Stomach smooth muscle (tissue), 2 donors: Measurements from ENCODE around the gene CYSRT1.

Source experiments
- H3K27ac ChIP-seq: one replicate; pipeline ENCODE4 v1.7.0; 2013; ENCODE audit warnings: mild to moderate bottlenecking, low read length, inconsistent platforms
- H3K27me3 ChIP-seq, 2 donors: one replicate each; pipeline ENCODE4 v1.7.0; 2013; ENCODE audit warnings: low read length in 2 of 2; ENCODE audit not compliant: insufficient read depth in 2 of 2, control insufficient read depth in 1 of 2
- H3K36me3 ChIP-seq, 2 donors: one replicate each; pipeline ENCODE4 v1.7.0; 2013; ENCODE audit warnings: low read length in 2 of 2; ENCODE audit not compliant: control insufficient read depth in 2 of 2, insufficient read depth in 2 of 2
- H3K4me1 ChIP-seq: one replicate; pipeline ENCODE4 v1.7.0; 2013; ENCODE audit warnings: low read length; ENCODE audit not compliant: control insufficient read depth, insufficient read depth
- H3K4me3 ChIP-seq, 2 donors: one replicate each; pipeline ENCODE4 v1.7.0; 2013; ENCODE audit warnings: low read length in 2 of 2
- H3K9ac ChIP-seq, 2 donors: one replicate each; pipeline ENCODE4 v1.7.0; 2013; ENCODE audit warnings: low read length in 2 of 2, mild to moderate bottlenecking in 1 of 2
- H3K9me3 ChIP-seq, 2 donors: one replicate each; pipeline ENCODE4 v1.7.0; 2013; ENCODE audit warnings: low read length in 2 of 2; ENCODE audit not compliant: control insufficient read depth in 2 of 2
- donor health status: healthy.
- donor health status: Pancreatic carcinoma.

Gene CYSRT1

DNA sequence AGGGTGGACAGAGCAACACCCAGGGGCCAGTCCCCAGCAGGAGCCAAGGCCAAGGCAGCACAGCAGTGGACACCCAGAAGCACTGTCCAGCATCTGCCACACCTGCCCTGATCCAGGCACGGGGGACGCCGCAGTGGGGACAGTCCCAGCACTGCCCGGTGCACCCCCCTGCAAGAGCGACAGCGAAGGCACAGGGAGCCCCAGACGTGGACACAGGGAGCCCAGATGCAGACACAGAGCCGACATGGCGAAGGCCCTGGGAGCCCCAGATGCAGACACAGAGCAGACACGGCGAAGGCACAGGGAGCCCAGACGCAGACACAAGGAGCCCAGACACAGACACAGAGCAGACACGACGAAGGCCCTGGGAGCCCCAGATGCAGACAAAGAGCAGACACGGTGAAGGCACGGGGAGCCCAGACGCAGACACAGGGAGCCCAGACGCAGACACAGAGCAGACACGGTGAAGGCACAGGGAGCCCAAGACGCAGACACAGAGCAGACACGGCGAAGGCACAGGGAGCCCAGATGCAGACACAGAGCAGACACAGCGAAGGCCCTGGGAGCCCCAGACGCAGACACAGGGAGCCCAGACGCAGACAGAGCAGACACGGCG lies 40.9 kb upstream of the CYSRT1 start:
- Histone ChIP-seq H3K9me3 (no peaks in the 10 kb centered on the region), H3K27ac (no peak overlapping the region), H3K27me3 (no peaks in the 10 kb centered on the region), H3K4me1 (peaks cover 29% of the 10 kb centered on the region), H3K36me3 (peaks cover 20 to 60% of the 10 kb centered on the region in 2 donors), H3K4me3 (no peak overlapping the region), H3K9ac (no peak overlapping the region)

DNA sequence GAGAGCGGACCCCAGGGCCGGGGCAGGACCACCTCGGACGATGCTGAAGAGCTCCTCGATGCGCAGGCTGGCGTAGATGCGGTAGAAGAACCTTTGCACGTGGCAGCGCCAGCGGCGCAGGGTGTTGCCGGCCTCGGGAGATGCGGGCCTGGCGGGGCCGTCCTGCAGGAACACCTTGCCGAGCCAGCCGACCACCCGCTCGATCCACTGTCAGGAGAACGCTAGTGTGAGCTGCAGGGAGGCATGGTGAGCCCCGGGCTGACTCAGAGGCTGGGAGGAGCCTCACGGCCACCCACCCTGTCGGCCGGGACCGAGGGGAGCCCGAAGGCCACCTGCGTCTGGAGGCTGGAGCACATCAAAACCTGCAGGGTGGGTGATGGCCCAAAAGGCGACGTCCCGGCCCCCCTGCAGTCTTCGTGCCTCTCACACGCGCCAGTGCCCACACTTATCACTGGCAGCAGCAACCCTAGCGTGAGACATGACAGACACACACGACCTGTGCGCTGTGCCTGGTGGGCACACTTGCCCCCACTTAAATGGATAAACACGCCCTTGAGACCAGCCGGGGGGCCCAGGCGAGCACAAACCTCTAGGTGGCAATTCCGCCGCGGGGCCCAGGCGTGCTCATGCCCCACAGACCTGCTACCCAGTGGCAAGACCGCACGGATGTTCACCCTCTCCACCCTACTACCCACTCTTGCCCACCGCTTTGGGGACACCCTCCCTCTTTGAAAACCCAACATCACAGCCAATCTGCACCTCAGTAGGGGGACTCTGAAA lies 39.9 kb upstream of the CYSRT1 start:
- Histone ChIP-seq H3K36me3 (peaks cover 23 to 51% of the 10 kb centered on the region in 2 donors), H3K4me1 (peaks cover 39% of the 10 kb centered on the region)

DNA sequence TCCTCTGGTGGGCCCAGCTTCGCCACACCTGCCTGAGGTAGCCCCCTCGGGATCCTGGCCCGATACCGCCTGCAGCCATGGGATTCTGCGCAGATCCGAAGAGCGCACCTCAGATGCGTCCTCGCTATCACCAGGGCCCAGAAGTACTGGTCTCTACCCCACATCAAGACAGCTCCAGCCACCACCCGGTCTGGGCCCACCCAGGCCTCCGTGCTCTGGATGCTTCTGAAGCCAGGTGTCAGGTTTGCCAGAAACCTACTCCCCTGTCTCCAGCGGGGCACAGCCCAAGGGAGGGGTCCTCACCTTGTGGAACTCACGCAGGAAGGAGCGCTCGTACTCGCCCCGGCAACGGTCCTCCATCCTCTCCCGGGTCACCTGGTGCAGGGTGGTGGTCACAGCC lies 39.1 kb upstream of the CYSRT1 start:
- peaks cover 25 to 45% of the 10 kb centered on the region in 2 donors for H3K36me3 ChIP-seq
- H3K27me3 ChIP-seq = no peaks in the 10 kb centered on the region
- no peak overlapping the region for H3K9ac ChIP-seq
- no peak overlapping the region for H3K27ac ChIP-seq
- peaks cover 46% of the 10 kb centered on the region for H3K4me1 ChIP-seq
- H3K4me3 ChIP-seq = no peak overlapping the region
- H3K9me3 ChIP-seq = no peaks in the 10 kb centered on the region

More for the DNA sequence above, 39.9 kb upstream of the CYSRT1 start:
- Histone ChIP-seq H3K9ac (no peak overlapping the region), H3K4me3 (no peak overlapping the region), H3K9me3 (no peaks in the 10 kb centered on the region), H3K27me3 (no peaks in the 10 kb centered on the region), H3K27ac (no peak overlapping the region)

DNA sequence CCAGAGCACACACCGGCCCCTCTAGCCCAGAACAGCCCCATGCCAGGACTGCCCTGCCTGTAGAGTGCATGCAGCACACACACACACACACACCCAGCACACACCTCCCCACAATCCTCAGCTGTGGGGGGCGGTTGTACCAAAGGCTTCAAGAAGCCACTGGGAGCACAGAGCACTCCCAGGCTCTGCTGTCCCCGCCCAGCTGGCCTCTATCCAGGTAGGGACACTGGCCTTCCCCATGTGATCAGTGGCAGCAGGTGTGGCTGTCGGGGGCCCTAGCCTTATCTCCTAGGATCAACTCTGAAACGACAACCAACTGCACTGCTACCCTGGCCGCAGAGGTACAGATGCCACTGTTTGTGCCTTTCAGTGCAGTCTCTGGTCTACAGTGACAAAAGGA lies 38.6 kb upstream of the CYSRT1 start:
- Histone ChIP-seq H3K36me3 (peaks cover 25 to 43% of the 10 kb centered on the region in 2 donors), H3K27ac (no peak overlapping the region), H3K27me3 (no peaks in the 10 kb centered on the region), H3K4me1 (peaks cover 50% of the 10 kb centered on the region), H3K9me3 (no peaks in the 10 kb centered on the region), H3K9ac (no peak overlapping the region), H3K4me3 (peak overlapping the region; percentile 96 to 98)

DNA sequence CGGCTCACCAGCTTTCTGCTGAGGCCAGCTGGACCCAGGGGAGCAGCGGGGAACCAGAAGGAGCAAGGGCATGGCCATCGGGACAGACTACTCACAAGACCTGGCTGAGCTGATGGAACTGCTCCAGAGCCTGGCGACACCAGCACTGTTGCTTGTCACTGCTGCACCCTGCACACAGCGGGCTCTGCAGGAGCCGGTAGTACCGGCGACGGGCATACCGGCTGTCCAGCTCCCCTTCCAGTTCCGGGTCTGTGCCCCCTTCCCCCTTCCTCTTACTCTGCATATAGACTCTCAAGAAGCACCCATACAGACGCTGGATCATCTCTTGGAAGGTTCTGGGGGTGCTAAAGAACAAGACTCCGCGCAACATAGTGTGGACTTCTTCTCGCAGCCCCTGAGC lies 37.6 kb upstream of the CYSRT1 start:
- Histone ChIP-seq H3K9me3 (no peaks in the 10 kb centered on the region), H3K9ac (peak overlapping the region; percentile 81 to 89), H3K36me3 (peaks cover 25 to 40% of the 10 kb centered on the region in 2 donors), H3K27ac (no peak overlapping the region), H3K4me1 (peaks cover 55% of the 10 kb centered on the region), H3K4me3 (peak overlapping the region; percentile 96 to 98), H3K27me3 (no peaks in the 10 kb centered on the region)

DNA sequence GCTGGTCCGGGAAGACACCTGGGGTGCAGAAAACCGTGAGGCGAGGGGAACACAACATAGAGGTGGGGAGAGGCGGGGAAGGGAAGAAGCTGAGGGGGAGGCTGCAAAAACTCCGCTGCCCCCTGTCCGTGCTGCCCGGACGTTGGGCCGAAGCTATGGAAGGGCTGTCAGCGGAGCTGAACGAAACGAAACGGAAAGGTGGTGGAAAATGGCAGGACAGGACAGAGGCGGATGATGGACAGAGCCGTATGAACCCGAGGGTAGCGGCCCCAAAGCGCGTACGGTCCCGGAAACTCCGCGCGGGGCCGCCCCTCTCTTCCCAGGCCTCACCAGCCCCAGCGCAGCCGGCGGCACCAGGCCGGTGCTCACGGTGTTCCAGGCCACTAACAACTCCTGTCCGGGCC lies 36.9 kb upstream of the CYSRT1 start:
- Histone ChIP-seq H3K4me1 (peaks cover 55% of the 10 kb centered on the region), H3K9ac (peak overlapping the region; percentile 81 to 89), H3K27ac (peak overlapping the region; percentile 84), H3K27me3 (no peaks in the 10 kb centered on the region), H3K4me3 (peak overlapping the region; percentile 96 to 98), H3K9me3 (no peaks in the 10 kb centered on the region), H3K36me3 (peaks cover 23 to 33% of the 10 kb centered on the region in 2 donors)

DNA sequence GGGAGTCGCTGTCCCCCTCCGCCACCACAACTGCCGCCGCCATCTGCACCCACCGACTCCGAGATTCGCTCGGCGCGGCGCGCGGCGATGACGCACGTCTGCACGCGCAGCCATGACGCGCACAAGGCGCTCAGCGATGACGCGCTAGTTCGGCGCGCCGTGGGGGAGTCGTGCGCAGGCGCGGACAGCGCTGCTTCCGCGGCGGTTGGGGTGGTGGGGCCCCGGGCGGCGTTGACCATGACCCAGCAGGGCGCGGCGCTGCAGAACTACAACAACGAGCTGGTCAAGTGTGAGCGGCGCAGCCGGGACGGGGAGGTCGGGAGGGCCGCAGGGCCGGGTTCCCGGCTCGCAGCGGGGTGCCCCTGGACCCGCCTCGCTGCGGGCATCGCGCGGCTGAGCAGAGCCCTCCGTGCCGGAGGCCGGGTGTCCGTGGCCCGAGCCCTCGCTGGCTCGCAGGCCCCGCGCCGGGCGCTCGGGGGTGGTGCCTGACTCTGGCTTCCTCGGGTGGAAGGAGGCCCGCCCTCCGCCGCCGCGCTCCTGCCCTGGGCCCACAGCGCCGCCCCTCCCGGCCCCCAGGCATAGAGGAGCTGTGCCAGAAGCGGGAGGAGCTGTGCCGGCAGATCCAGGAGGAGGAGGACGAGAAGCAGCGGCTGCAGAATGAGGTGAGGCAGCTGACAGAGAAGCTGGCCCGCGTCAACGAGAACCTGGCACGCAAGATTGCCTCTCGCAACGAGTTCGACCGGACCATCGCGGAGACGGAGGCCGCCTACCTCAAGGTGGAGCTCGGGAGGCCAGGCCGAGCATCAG lies 36.3 kb upstream of the CYSRT1 start, which contains the start of the genes ANAPC2 and SSNA1:
Gene ANAPC2 (minus strand): TSS at position 71 of the 807 bp plus-strand sequence. CDS start 28 bp downstream, at position 43.
Gene SSNA1 (plus strand): TSS at position 187 of the 807 bp plus-strand sequence. CDS start 51 bp downstream, at position 238.
- peak within 1 kb of the TSS; percentile 96 to 98 for H3K4me3 ChIP-seq
- peak within 1 kb of the TSS; percentile 81 to 89 for H3K9ac ChIP-seq
- peaks cover 55% of the 10 kb centered on the region for H3K4me1 ChIP-seq
- peaks cover 17 to 28% of the 10 kb centered on the region in 2 donors for H3K36me3 ChIP-seq
- no peaks in the 10 kb centered on the region for H3K9me3 ChIP-seq
- H3K27ac ChIP-seq = peak within 1 kb of the TSS; percentile 84
- H3K27me3 ChIP-seq = no peaks in the 10 kb centered on the region

DNA sequence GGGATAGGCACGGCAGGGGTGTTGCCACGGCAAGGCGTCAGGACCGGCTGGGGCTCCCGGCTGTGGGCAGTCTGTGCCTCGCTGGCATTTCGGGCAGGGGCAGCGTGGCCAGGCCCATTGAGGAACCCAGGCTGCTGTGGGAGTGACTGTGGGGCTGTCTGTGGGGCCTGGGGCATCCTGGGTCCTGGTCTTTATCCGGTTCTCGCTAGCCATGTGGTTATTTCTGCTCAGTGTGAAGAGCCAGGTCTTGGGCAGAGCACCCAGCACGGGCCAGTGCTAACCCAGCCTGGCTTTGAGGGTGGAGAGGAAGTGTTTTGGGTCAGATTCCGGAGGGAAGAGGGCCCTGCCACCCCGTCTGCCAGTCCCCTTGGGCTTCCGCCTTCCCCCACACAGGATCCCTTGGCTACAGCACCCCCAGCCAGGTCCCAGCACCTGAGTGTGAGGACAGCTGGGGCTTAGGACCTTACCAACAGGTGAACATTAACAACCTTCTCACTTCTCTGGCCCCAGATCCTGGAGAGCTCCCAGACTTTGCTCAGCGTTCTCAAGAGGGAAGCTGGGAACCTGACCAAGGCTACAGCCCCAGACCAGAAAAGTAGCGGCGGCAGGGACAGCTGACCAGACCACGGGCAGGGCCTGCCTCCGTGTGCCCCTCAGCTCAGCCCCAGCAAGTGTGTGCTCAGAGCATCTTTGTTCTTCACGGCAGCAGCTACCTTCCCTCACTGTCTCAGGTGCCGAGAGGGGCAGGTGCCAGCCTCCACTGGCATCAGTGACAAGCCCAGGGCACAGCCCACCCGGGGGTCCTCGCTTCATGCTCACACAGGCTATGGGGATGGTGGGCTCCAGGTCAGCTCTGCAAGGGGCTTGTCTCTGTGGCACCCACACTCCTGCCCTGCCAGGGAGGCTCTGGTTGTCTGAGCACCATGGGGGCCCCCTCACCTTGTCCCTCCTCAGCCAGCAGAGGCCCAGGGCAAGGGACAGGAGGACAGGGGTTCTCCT lies 35.4 kb upstream of the CYSRT1 start:
- no peaks in the 10 kb centered on the region for H3K27me3 ChIP-seq
- H3K36me3 ChIP-seq = peaks cover 13 to 18% of the 10 kb centered on the region in 2 donors
- peak overlapping the region; percentile 81 to 89 for H3K9ac ChIP-seq
- peak overlapping the region; percentile 96 to 98 for H3K4me3 ChIP-seq
- peaks cover 55% of the 10 kb centered on the region for H3K4me1 ChIP-seq
- peak overlapping the region; percentile 84 for H3K27ac ChIP-seq
- H3K9me3 ChIP-seq = no peaks in the 10 kb centered on the region

DNA sequence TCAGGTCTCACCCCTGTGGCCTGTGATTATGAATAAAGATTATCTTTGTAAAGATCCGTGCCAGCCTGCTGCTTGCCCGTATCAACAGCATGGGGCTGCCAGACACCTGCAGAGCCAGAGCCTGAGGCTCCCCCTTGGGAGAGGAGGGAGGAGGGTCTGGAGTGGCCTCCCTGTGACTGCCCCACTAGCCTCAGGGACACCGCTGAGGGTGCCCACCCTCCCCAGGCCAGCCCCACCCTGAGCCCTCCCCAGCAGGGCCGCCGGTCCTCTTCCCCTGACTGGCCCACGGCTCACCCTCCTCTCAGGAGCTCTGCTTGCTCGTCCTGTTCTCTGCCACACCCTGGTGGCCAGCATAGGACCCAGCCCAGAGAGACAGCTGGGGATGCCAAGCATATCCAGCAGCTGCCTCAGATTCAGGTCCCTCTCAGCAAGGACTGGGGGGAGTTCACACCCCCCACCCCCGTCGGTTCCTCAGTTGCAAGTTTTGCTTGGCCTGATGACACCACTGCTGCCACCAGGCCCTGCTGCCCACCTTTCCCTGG lies 34.6 kb upstream of the CYSRT1 start:
- Histone ChIP-seq H3K4me3 (no peak overlapping the region), H3K9me3 (no peaks in the 10 kb centered on the region), H3K4me1 (peaks cover 53% of the 10 kb centered on the region), H3K9ac (peak overlapping the region in 1 of 2 donors; percentile 36), H3K27ac (no peak overlapping the region), H3K27me3 (no peaks in the 10 kb centered on the region), H3K36me3 (peaks cover 13 to 15% of the 10 kb centered on the region in 2 donors)
